IMR-90 (cell line): Measurements from ENCODE around the gene DCAF5. TPM values are rescaled to one million over a fixed set of nuclear protein-coding genes. Genes with fewer than 3 reads are reported as not detected.
A peak's percentile ranks its signal among the peaks of the same experiment; 100 is the strongest.

ENCODE experiments used
- ATAC-seq: fragments of 200-7000 bp; cut with Tn5 transposase; 2 replicates; pipeline ENCODE4 v1.9.1; 2020; ENCODE audit warnings: low read depth, mild to moderate bottlenecking, moderate library complexity
- BruUV-seq: library from RNA; stranded (reverse); fragments of 400-500 nt; replicated peaks from 2 replicates; lab custom pipeline; 2021; lab: Mats Ljungman, UMichigan
- CTCF ChIA-PET: fragments of 300-600 bp; formaldehyde crosslinking; extraction: SDS; loops from one replicate; lab custom pipeline; 2021; ENCODE audit warnings: antibody characterized with exemption; lab: Yijun Ruan, JAX
- POLR2A ChIA-PET: fragments of 300-600 bp; sonication (Branson Sonifier 250); formaldehyde crosslinking; loops from one replicate; lab custom pipeline; 2022; ENCODE audit warnings: antibody characterized with exemption; ENCODE audit not compliant: unreplicated experiment; lab: Charles Lee
- DNase-seq: peaks from one replicate; pipeline ENCODE4 v3.0.0; 2013
- H2AFZ ChIP-seq: replicated peaks from 2 replicates; pipeline ENCODE3; 2013; ENCODE audit warnings: low read length, mild to moderate bottlenecking; ENCODE audit not compliant: poor library complexity
- H2AK5ac ChIP-seq: 2 replicates; pipeline ENCODE4 v1.6.1; 2013; ENCODE audit warnings: low read depth, low read length, inconsistent platforms
- H2AK9ac ChIP-seq: replicated peaks from 2 replicates; pipeline ENCODE3; 2013; ENCODE audit warnings: mild to moderate bottlenecking, low read depth, low read length, moderate library complexity; ENCODE audit not compliant: poor library complexity
- H2BK120ac ChIP-seq: 2 replicates; pipeline ENCODE4 v1.6.1; 2013; ENCODE audit warnings: low read depth, low read length, inconsistent platforms
- H2BK15ac ChIP-seq: 3 replicates; pipeline ENCODE4 v1.6.1; 2013; ENCODE audit warnings: low read depth, low read length, inconsistent platforms
- H2BK20ac ChIP-seq: 2 replicates; pipeline ENCODE4 v1.6.1; 2013; ENCODE audit warnings: low read depth, mild to moderate bottlenecking, inconsistent platforms, low read length, moderate library complexity
- H2BK5ac ChIP-seq: 2 replicates; pipeline ENCODE4 v1.6.1; 2013; ENCODE audit warnings: mild to moderate bottlenecking, low read depth, low read length, inconsistent platforms; ENCODE audit not compliant: poor library complexity, severe bottlenecking
- H3K14ac ChIP-seq: replicated peaks from 2 replicates; pipeline ENCODE4 v1.6.1; 2013; ENCODE audit warnings: low read depth, low read length, inconsistent platforms
- H3K18ac ChIP-seq: 2 replicates; pipeline ENCODE4 v1.6.1; 2013; ENCODE audit warnings: low read depth, low read length, control low read depth
- H3K23ac ChIP-seq: 2 replicates; pipeline ENCODE4 v1.6.1; 2013; ENCODE audit warnings: low read depth, low read length, inconsistent platforms
- H3K27ac ChIP-seq: 2 replicates; pipeline ENCODE4 v1.5.1; 2013; ENCODE audit warnings: mild to moderate bottlenecking, control low read depth, low read length; ENCODE audit not compliant: insufficient read depth
- H3K27me3 ChIP-seq: 2 replicates; pipeline ENCODE4 v1.6.1; 2013; ENCODE audit warnings: low read length; ENCODE audit not compliant: control insufficient read depth, insufficient read depth
- H3K36me3 ChIP-seq: 2 replicates; pipeline ENCODE4 v1.6.1; 2013; ENCODE audit warnings: low read length, mixed read lengths; ENCODE audit not compliant: control insufficient read depth, insufficient read depth
- H3K4ac ChIP-seq: 2 replicates; pipeline ENCODE4 v1.6.1; 2013; ENCODE audit warnings: low read depth, low read length, inconsistent platforms
- H3K4me1 ChIP-seq: 2 replicates; pipeline ENCODE4 v1.6.1; 2013; ENCODE audit warnings: low read length, mixed read lengths; ENCODE audit not compliant: control insufficient read depth, insufficient read depth
- H3K4me2 ChIP-seq: 2 replicates; pipeline ENCODE4 v1.6.1; 2013; ENCODE audit warnings: low read depth, mild to moderate bottlenecking, control low read depth, low read length, moderate library complexity
- H3K4me3 ChIP-seq: 2 replicates; pipeline ENCODE4 v1.5.1; 2013; ENCODE audit warnings: low read depth, mild to moderate bottlenecking, control low read depth, low read length, moderate library complexity; ENCODE audit not compliant: insufficient read depth
- H3K56ac ChIP-seq: 2 replicates; pipeline ENCODE4 v1.6.1; 2013; ENCODE audit warnings: low read length, inconsistent platforms; ENCODE audit not compliant: insufficient read depth; ENCODE audit errors: extremely low read depth
- H3K79me1 ChIP-seq, 2 experiments: 2 replicates each; pipeline ENCODE4 v1.6.1; 2013; ENCODE audit warnings: low read length in 2 of 2, inconsistent platforms in 1 of 2, low read depth in 1 of 2
- H3K9ac ChIP-seq: 2 replicates; pipeline ENCODE4 v1.6.1; 2013; ENCODE audit warnings: low read depth, low read length, control low read depth
- H3K9me1 ChIP-seq: 2 replicates; pipeline ENCODE4 v1.6.1; 2013; ENCODE audit warnings: low read length, inconsistent platforms; ENCODE audit not compliant: insufficient read depth
- H3K9me3 ChIP-seq: 2 replicates; pipeline ENCODE4 v1.6.1; 2013; ENCODE audit warnings: low read length; ENCODE audit not compliant: control insufficient read depth, insufficient read depth
- H4K20me1 ChIP-seq: 2 replicates; pipeline ENCODE4 v1.6.1; 2013; ENCODE audit warnings: low read length, inconsistent platforms; ENCODE audit not compliant: insufficient read depth
- H4K5ac ChIP-seq: 2 replicates; pipeline ENCODE4 v1.6.1; 2013; ENCODE audit warnings: mild to moderate bottlenecking, low read depth, low read length, control low read depth
- H4K8ac ChIP-seq, 2 experiments: 2 replicates each; pipeline ENCODE4 v1.6.1; 2013; ENCODE audit warnings: low read depth in 2 of 2, low read length in 2 of 2, control low read depth in 1 of 2, inconsistent platforms in 1 of 2
- H4K91ac ChIP-seq: 2 replicates; pipeline ENCODE4 v1.6.1; 2013; ENCODE audit warnings: low read depth, low read length, inconsistent platforms; ENCODE audit not compliant: insufficient read depth
- CEBPB ChIP-seq: IDR thresholded peaks from 2 replicates; pipeline ENCODE4 v1.6.1; 2012; ENCODE audit warnings: low read depth, low read length, improper control_type of control experiment
- CTCF ChIP-seq: conservative IDR thresholded peaks from 2 replicates; pipeline ENCODE4 v1.5.1; 2012; ENCODE audit warnings: mild to moderate bottlenecking, low read depth, low read length, improper control_type of control experiment
- MXI1 ChIP-seq: IDR thresholded peaks from 2 replicates; pipeline ENCODE4 v1.6.1; 2012; ENCODE audit warnings: low read depth, mild to moderate bottlenecking, low read length, moderate library complexity, borderline replicate concordance
- RFX5 ChIP-seq: IDR thresholded peaks from 2 replicates; pipeline ENCODE4 v1.8.0; 2012; ENCODE audit warnings: low read depth, mild to moderate bottlenecking, low read length, moderate library complexity
- WGBS, 2 experiments: methylation state at CpG; one replicate each; pipeline versions ENCODE4 v1.1.5 to v1.1.7; 2013; ENCODE audit warnings: missing lambda C conversion rate in 2 of 2; ENCODE audit not compliant: insufficient read length in 1 of 2; ENCODE audit errors: extremely low coverage in 2 of 2; 5-methylcytosine and 5-hydroxymethylcytosine counted together
- dilution Hi-C: fragments of 300-500 bp; cut with HindIII; formaldehyde crosslinking; loops from one replicate; pipeline ENCODE4 v1.14.3; 2018; ENCODE audit warnings: low sequenced_read_pairs; ENCODE audit not compliant: unreplicated experiment
- in situ Hi-C: fragments of 300-500 bp; cut with MboI; formaldehyde crosslinking; loops from 3 replicates; pipeline ENCODE4 v1.14.3; 2019; ENCODE audit warnings: low sequenced_read_pairs, inconsistent platforms, mixed read lengths
- intact Hi-C: fragments of 100-400 bp; cut with micrococcal nuclease; formaldehyde crosslinking; loops from 2 replicates; pipeline ENCODE4 v1.10.0; 2022
- polyA plus RNA-seq, 3 experiments: library from polyadenylated mRNA; depleted of rRNA; stranded (reverse); fragments of >200 nt; gene quantifications; 2 replicates each; pipeline ENCODE4 v1.2.3, GENCODE V29; 2012; ENCODE audit warnings: low replicate concordance in 1 of 3
- total RNA-seq: library from RNA; depleted of rRNA; stranded (reverse); fragments of >200 nt; gene quantifications from 2 replicates; pipeline ENCODE4 v1.2.3, GENCODE V29; 2012

DCAF5 gene
- total and polyA plus RNA-seq, 2 of the 4 experiments (the other 2 are of a cell fraction): 17.6 to 30.4 TPM

- dilution Hi-C loops (no loop called here), in situ Hi-C loops (no loop called here), intact Hi-C loops (no loop called here)
- Histone ChIP-seq H3K18ac (peak overlapping the region; percentile 10; the same call in 1 of the 2 replicates), H2BK15ac (no peak overlapping the region), H3K9me3 (no peaks in the 10 kb centered on the region), H3K4me3 (no peak overlapping the region), H3K9ac (no peak overlapping the region), H3K4me1 (peaks cover 16% of the 10 kb centered on the region), H3K79me1 (peaks cover 0 to 5% of the 10 kb centered on the region in 2 experiments; a peak in 1 of 4 replicates), H3K27me3 (no peaks in the 10 kb centered on the region), H2BK20ac (no peak overlapping the region), H4K8ac (0 out of 4 replicates have a peak overlapping the region, but pooled peaks of 1 of the 2 experiments have one; percentile 15), H3K56ac (no peak overlapping the region), H3K9me1 (peaks cover 10% of the 10 kb centered on the region), H3K4ac (no peak overlapping the region), H4K20me1 (no peaks in the 10 kb centered on the region), H2AK9ac (no peak overlapping the region), H3K4me2 (no peak overlapping the region), H3K27ac (peak overlapping the region; percentile 8; the same call in 1 of the 2 replicates), H3K23ac (no peak overlapping the region), H2BK5ac (peak overlapping the region; percentile 41), H3K36me3 (no peaks in the 10 kb centered on the region), H4K91ac (no peak overlapping the region), H2AK5ac (no peak overlapping the region), H2BK120ac (0 out of 2 replicates have a peak overlapping the region, but pooled peaks have one; percentile 30), H4K5ac (no peak overlapping the region), H2AFZ (no peak overlapping the region), H3K14ac (no peak overlapping the region; the same call in 1 of the 2 replicates)
- 50% methylated on average over 1 of the region's 5 CpGs; no CpG with 5 or more reads in 1 of the 2 experiments for WGBS, 2 experiments
- DNase-seq: peak; percentile 61
- ChIA-PET CTCF (interaction anchor here (0.6 to 2.0 kb wide), 2 partner anchors 11 to 13 kb away, joined by 4 to 6 read pairs; no protein-coding TSS in a partner anchor), POLR2A (no interaction called here)
- no TSS peak for BruUV-seq
- peak; percentile 70 for ATAC-seq
- TF ChIP-seq CEBPB (peak; percentile 86), MXI1 (no peak), RFX5 (no peak), CTCF (no peak)
Observed at GRCh38 chr14:69012256-69012953, 140.5 kb downstream of the DCAF5 start.
